T-helper 1 cell (primary cell): ENCODE results near the gene PLCB2.

Experiments
- DNase-seq, 5 donors: peaks; one replicate each; pipeline ENCODE4 v3.0.0-alpha.2; 2012 to 2020

Gene PLCB2

GRCh38 chr15:40283615-40284300 is 24.0 kb downstream of the PLCB2 start:
- DNase-seq = no peak

- DNase-seq = peak in 2 of 5 donors; percentile 16 to 32
Observed at GRCh38 chr15:40282869-40283614, 24.7 kb downstream of the PLCB2 start, which contains the start of gene ANKRD63. Gene ANKRD63, minus strand, starts transcription at chr15:40283064. Its CDS starts 478 bp downstream, at chr15:40282586.

GRCh38 chr15:40282147-40282868 is 25.4 kb downstream of the PLCB2 start:
- DNase-seq = peak in 3 of 5 donors; percentile 29 to 49 (median 48)

GRCh38 chr15:40281801-40282146 is 26.0 kb downstream of the PLCB2 start:
- DNase-seq = no peak

GRCh38 chr15:40281057-40281800 is 26.5 kb downstream of the PLCB2 start:
- no peak for DNase-seq

- DNase-seq = no peak
Observed at GRCh38 chr15:40280260-40281056, 27.3 kb downstream of the PLCB2 start.

GRCh38 chr15:40279437-40280141 is 28.1 kb downstream of the PLCB2 start:
- DNase-seq = peak; percentile 44 to 61 (median 58)

GRCh38 chr15:40278026-40278425 is 29.7 kb downstream of the PLCB2 start:
- no peak for DNase-seq

GRCh38 chr15:40277471-40277870 is 30.3 kb downstream of the PLCB2 start:
- DNase-seq = no peak

- no peak for DNase-seq
Observed at GRCh38 chr15:40276927-40277326, 30.8 kb downstream of the PLCB2 start.

GRCh38 chr15:40275954-40276353 is 31.8 kb downstream of the PLCB2 start:
- DNase-seq = no peak

- no peak for DNase-seq
Observed at GRCh38 chr15:40275523-40275922, 32.2 kb downstream of the PLCB2 start.

- DNase-seq = peak; percentile 71 to 87 (median 80)
Observed at GRCh38 chr15:40274350-40275274, 33.1 kb downstream of the PLCB2 start.

- no peak for DNase-seq
Observed at GRCh38 chr15:40273428-40273827, 34.3 kb downstream of the PLCB2 start.

- DNase-seq = no peak
Observed at GRCh38 chr15:40272485-40273056, 35.2 kb downstream of the PLCB2 start.

GRCh38 chr15:40271685-40272484 is 35.9 kb downstream of the PLCB2 start:
- no peak for DNase-seq

- no peak for DNase-seq
Observed at GRCh38 chr15:40270246-40270995, 37.3 kb downstream of the PLCB2 start.

- DNase-seq = no peak
Observed at GRCh38 chr15:40269604-40270003, 38.1 kb downstream of the PLCB2 start.
